GM13977 (cell line): Measurements from ENCODE around the gene SPECC1.
"Not testable (repeated sequence)": the region's sequence is repeated elsewhere in the genome, so short reads cannot be mapped to it uniquely, and the experiment has no call there.

Source experiments
- DNase-seq: peaks from one replicate; pipeline ENCODE4 v3.0.0; 2012; ENCODE audit warnings: low spot score
- in situ Hi-C: fragments of 300-500 bp; cut with MboI; formaldehyde crosslinking; loops from one replicate; pipeline ENCODE4 v1.12.0; 2022; ENCODE audit warnings: low sequenced_read_pairs, low pct_unique_long_range_greater_than_20kb, mixed read lengths, inconsistent platforms; ENCODE audit not compliant: unreplicated experiment
- TF ChIP-seq, protein P1 (sequence below): IDR thresholded peaks from 2 replicates; pipeline ENCODE4 v1.5.1; 2012; ENCODE audit warnings: mild to moderate bottlenecking, control low read depth; ENCODE audit not compliant: insufficient read depth; ENCODE audit errors: extremely low read depth, missing control alignments

The SPECC1 gene

DNA sequence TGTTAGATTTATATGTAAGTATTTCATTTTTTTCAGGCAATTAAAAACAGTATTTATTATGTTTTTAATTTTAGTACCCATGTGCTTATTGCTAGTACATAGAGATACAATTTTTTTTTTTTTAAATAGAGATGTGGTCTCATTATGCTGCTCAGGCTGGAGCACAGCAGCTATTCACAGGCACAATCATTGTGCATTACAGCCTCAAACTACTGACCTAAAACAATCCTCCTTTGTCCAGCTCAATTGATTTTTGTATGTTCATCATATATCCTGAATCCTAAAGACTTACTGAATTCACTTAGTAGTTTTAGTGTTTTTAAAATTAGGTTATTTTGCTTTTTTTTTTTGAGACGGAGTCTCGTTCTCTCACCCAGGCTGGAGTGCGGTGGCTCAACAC lies 26.3 kb downstream of the SPECC1 start:
- in situ Hi-C loops, result no loop called here
- DNase-seq, result no peak
- TF ChIP-seq, protein P1, sequence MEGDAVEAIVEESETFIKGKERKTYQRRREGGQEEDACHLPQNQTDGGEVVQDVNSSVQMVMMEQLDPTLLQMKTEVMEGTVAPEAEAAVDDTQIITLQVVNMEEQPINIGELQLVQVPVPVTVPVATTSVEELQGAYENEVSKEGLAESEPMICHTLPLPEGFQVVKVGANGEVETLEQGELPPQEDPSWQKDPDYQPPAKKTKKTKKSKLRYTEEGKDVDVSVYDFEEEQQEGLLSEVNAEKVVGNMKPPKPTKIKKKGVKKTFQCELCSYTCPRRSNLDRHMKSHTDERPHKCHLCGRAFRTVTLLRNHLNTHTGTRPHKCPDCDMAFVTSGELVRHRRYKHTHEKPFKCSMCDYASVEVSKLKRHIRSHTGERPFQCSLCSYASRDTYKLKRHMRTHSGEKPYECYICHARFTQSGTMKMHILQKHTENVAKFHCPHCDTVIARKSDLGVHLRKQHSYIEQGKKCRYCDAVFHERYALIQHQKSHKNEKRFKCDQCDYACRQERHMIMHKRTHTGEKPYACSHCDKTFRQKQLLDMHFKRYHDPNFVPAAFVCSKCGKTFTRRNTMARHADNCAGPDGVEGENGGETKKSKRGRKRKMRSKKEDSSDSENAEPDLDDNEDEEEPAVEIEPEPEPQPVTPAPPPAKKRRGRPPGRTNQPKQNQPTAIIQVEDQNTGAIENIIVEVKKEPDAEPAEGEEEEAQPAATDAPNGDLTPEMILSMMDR, result no peak

DNA sequence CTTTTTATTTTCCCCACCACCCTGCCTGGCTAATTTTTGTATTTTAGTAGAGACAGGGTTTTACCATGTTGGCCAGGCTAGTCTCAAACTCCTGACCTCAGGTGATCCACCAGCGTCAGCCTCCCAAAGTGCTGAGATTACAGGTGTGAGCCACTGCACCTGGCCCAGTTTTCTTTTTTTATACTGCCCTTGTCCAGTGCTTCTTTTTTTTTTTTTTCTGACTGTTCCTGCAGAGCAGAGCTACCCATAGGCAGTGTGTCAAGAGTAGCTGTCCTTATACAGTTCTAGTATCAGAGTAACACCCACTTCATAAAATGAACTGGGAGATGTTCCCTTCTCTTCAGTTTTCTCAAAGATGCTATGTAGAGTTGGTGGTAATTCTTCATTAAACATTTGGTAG lies 28.1 kb downstream of the SPECC1 start:
- DNase-seq, in situ Hi-C loops: not testable (repeated sequence)

DNA sequence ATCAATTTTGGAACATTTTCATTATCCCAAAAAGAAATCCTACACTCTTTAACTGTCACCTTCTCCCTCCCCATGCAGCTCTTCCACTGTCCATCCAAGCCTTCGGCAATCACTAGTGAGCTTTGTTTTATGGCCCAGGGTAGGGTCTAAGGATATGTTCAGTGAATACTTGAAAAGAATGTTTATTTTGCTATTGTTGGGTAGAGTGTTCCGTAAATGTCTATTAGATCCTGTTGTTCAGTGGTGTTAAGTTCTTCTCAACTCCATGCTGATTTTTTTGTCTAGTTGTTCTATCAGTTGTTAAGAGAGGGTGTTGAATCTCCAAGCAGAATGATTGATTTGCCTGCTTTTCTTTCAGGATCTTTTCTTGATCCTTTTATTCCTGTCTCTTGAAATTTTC lies 29.9 kb downstream of the SPECC1 start:
- in situ Hi-C loops, result no loop called here
- no peak for DNase-seq
- TF ChIP-seq, protein P1, result no peak

DNA sequence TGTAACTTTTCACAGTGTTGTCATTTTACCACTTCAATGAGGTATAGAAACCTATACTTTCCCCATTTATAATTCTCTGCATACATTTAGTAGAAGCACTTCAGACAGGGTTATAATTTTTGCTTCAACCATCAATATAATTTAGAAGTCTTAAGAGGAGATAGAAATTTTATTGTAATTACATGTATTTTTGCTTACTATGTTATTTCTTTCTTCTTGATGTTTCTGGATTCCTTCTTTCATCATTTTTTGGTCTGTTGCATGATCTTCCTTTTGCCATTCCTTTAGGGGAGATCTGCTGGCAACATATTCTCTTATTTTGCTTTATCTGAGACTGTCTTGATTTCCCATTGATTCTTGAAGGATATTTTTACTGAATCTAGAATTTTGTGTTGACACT lies 31.1 kb downstream of the SPECC1 start:
- in situ Hi-C loops, result no loop called here

DNA sequence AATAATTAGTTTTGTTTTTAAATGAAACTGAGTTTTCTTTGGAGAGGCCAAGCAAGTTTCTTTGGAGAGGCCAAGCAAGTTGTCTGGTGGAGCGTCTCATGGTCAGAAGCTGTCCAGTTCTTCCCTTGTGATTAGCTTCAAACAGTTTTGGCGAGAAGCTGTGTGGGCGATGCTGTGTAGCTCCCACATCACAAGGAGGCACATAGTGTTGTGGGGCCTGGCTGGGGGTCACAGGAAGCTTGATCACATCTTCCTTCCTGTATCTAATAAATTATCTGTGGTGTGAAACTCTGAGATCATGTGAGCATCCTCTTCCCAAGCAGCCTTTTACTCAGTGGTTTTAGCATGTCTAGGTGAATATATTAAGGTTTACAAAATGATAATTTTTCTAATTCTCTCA lies 33.9 kb downstream of the SPECC1 start:
- no peak for DNase-seq
- TF ChIP-seq, protein P1, result no peak
- in situ Hi-C loops, result no loop called here

More for the DNA sequence above, 31.1 kb downstream of the SPECC1 start:
- TF ChIP-seq, protein P1, result no peak
- DNase-seq, result no peak

DNA sequence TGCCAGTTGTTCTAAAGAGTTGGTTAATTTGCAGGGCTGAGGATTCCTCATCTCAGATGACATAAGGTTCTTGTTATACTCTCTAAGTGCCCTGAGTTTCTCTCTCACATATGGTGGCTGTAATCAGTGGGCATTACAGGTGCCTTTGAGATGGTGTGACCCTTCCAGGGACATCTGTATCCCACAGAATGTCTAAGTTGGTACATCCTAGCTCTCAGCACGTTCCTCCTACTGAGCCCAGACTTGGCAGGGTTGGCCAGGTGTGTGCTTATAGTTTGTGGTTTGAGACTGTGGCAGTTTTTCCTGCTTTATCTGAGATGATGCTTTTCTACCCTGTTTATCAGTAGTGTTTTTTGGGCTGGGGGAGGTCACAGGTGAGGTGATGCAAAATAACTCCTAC lies 36.3 kb downstream of the SPECC1 start:
- no peak for DNase-seq
- TF ChIP-seq, protein P1, result no peak

DNA sequence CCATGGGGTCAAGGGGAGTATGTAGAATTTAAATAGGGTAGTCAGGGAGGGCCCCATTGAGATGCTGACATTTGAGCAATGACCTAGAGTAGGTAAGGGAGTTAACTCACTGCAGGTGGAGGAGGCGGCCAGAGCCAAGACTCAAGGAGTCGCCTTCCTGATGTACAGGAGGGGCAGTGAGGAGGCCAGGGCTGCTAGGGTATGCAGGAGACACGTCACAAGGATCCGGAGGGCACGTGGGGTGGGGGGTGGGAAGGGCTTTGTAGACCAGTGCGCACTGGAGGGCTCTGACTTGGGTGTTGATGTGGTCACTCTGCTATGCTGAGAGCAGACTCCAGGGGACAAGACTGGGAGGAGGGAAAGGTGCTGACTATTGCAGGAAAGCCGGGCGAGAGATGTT lies 37.5 kb downstream of the SPECC1 start:
- TF ChIP-seq, protein P1, result no peak
- DNase-seq, result no peak
- in situ Hi-C loops, result no loop called here

More for the DNA sequence above, 36.3 kb downstream of the SPECC1 start:
- in situ Hi-C loops, result no loop called here
